HG03442 (cell line): ENCODE data around the gene CYP46A1.

Experiments
- ATAC-seq: cut with Tn5 transposase; IDR thresholded peaks from one replicate; pipeline ENCODE4 v1.9.1; 2021; ENCODE audit warnings: mild to moderate bottlenecking, moderate library complexity; ENCODE audit not compliant: unreplicated experiment

CYP46A1 gene

DNA sequence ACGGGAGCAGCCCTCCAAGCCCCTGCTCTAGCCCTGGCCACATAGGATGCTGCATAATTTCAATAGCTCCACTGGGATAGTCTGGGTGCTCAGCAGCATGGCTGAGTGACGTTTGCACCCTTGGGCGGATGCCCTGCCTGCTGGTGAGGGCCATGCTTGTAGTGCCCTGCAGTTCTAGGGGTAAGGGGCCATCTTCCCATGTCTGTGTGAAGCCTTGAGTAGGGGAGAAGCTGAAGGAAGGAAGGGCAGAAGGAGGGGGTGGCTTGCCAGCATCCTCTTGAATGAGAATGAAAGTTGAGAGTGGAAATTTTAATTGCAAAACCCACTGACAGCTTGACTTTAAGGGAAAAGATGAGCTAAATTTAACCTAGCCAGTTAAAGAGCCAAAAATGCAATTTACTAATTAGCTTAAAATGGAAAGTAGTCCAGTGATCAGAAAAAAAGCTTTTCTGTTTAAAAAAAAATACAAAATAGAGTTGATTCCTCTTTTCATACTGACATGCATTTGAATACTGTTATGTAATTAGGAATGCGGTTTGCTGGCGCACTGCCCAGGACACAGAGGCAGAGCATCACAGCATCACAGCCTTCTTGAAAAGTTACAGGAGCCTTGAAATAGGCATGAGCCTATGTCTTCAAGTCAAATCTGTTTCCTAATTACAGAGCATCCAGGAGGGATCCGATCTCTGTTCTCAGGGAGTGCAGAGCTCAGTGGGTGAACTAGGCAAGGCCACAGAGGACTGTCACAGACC lies 90.6 kb downstream of the CYP46A1 start:
- ATAC-seq = no peak

DNA sequence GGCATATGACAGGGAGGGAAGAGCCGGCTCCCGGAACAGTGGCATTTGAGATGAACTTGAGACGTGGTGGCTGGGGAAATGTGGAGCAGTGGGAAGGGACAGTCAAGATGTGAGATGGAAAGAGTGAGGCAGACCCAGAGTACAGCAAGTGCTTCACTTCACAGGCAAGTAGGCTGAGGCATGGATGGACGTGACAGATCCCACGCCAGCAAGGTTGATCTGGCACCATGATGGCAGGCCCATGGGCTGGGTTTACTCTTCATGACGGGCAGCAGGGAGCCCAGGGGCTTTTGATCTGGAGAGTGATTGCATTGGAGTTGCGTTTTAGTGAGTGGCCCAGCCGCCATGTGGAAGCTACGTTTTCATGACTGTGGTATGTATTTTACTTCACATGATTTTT lies 91.3 kb downstream of the CYP46A1 start:
- no peak for ATAC-seq
